A673 (cell line): ENCODE results near the gene ASMTL.
"Not testable (repeated sequence)": the region's sequence is repeated elsewhere in the genome, so short reads cannot be mapped to it uniquely, and the experiment has no call there.

Experiments
- CTCF ChIP-seq: fragments of 300-800, 200-600 bp; sonication (generic); conservative IDR thresholded peaks from 2 replicates; pipeline ENCODE4 v1.5.1; 2017; ENCODE audit warnings: low read depth, mild to moderate bottlenecking, antibody characterized with exemption, low read length, moderate library complexity, mixed read lengths
- EZH2 ChIP-seq: fragments of 200-600 bp; sonication (generic); IDR thresholded peaks from 2 replicates; pipeline ENCODE4 v1.6.1; 2017; ENCODE audit warnings: borderline replicate concordance, low read depth, mild to moderate bottlenecking, mixed read lengths, antibody characterized with exemption, low read length; ENCODE audit not compliant: poor library complexity, severe bottlenecking

GRCh38 chrX:1366363-1366762, 86.3 kb downstream of the ASMTL start:
- TF ChIP-seq CTCF, EZH2: not testable (repeated sequence)
